Kidney (tissue), 14 donors: ENCODE data around the gene NSD2. TPM values are rescaled to one million over a fixed set of nuclear protein-coding genes. Genes with fewer than 3 reads are reported as not detected.

Experiments used
- DNase-seq, 5 donors: peaks; one replicate each; pipeline ENCODE4 v3.0.0-alpha.2; 2013 to 2020
- FAIRE-seq: peaks from 2 replicates; lab custom pipeline; 2012; peaks lifted over from hg19 to GRCh38; lab: Jason Lieb, UNC
- H3K27ac ChIP-seq, 2 donors: one replicate each; pipeline ENCODE4 v1.7.0; 2013; ENCODE audit warnings: low read depth in 2 of 2, low read length in 2 of 2, inconsistent platforms in 1 of 2
- H3K27me3 ChIP-seq: one replicate; pipeline ENCODE4 v1.7.1; 2013; ENCODE audit warnings: low read length, inconsistent platforms; ENCODE audit not compliant: control insufficient read depth, insufficient read depth
- H3K36me3 ChIP-seq, 3 donors: one replicate each; pipeline versions ENCODE4 v1.7.0 to v1.7.1; 2013; ENCODE audit warnings: low read length in 3 of 3, control low read depth in 1 of 3, inconsistent platforms in 1 of 3; ENCODE audit not compliant: insufficient read depth in 3 of 3, control insufficient read depth in 2 of 3
- H3K4me1 ChIP-seq, 3 donors: one replicate each; pipeline versions ENCODE4 v1.7.0 to v1.7.1; 2013; ENCODE audit warnings: low read length in 3 of 3, inconsistent platforms in 1 of 3, low read depth in 1 of 3; ENCODE audit not compliant: control insufficient read depth in 2 of 3, insufficient read depth in 2 of 3
- H3K4me3 ChIP-seq, 3 donors: one replicate each; pipeline versions ENCODE4 v1.7.0 to v1.8.1; 2013; ENCODE audit warnings: low read length in 3 of 3, control low read depth in 1 of 3, inconsistent platforms in 1 of 3
- H3K9ac ChIP-seq, 3 donors: one replicate each; pipeline versions ENCODE4 v1.7.0 to v1.7.1; 2013; ENCODE audit warnings: low read length in 3 of 3, control low read depth in 1 of 3, inconsistent platforms in 1 of 3
- H3K9me3 ChIP-seq, 3 donors: one replicate each; pipeline versions ENCODE4 v1.7.0 to v1.7.1; 2013; ENCODE audit warnings: low read length in 3 of 3, control low read depth in 1 of 3, inconsistent platforms in 1 of 3; ENCODE audit not compliant: control insufficient read depth in 2 of 3, insufficient read depth in 1 of 3
- intact Hi-C: fragments of 100-400 bp; cut with DNase I; formaldehyde crosslinking; loops from one replicate; pipeline ENCODE4 v1.11.1; 2022
- polyA plus RNA-seq: library from polyadenylated mRNA; stranded (reverse); fragments of 350-450 nt; fragmentation: Illumina TruSeq; extraction: RNeasy Lipid Tissue Mini Kit (QIAGEN cat#74804); gene quantifications from one replicate; pipeline ENCODE4 v1.2.3, GENCODE V29; 2014; ENCODE audit warnings: low read depth, low replicate concordance; ENCODE audit not compliant: insufficient read depth
- total RNA-seq: library from RNA; stranded (reverse); fragmentation: NEBNext Ultra II Directional; extraction: Animal tissue kit (Norgen Biotek cat#: 25700); gene quantifications from one replicate; pipeline ENCODE4 v1.2.1, GENCODE V29; 2021
- TF ChIP-seq, protein P1 (sequence below): IDR thresholded peaks from 3 replicates; pipeline ENCODE4 v1.5.1; 2012; ENCODE audit warnings: mild to moderate bottlenecking, moderate library complexity, borderline replicate concordance; ENCODE audit not compliant: insufficient read depth; ENCODE audit errors: extremely low read depth
- donor health status: control.
- donor health status: control.
- donor health status: control.
- donor health status: control.
- donor health status: control.
- donor health status: DM: yes; HTN: yes; CAD: no.
- donor health status: Normal renal cell carcinoma (clear cell type).

The NSD2 gene
- total and polyA plus RNA-seq, 2 donors from 2014 or later: 5.5 to 51.2 TPM

DNA sequence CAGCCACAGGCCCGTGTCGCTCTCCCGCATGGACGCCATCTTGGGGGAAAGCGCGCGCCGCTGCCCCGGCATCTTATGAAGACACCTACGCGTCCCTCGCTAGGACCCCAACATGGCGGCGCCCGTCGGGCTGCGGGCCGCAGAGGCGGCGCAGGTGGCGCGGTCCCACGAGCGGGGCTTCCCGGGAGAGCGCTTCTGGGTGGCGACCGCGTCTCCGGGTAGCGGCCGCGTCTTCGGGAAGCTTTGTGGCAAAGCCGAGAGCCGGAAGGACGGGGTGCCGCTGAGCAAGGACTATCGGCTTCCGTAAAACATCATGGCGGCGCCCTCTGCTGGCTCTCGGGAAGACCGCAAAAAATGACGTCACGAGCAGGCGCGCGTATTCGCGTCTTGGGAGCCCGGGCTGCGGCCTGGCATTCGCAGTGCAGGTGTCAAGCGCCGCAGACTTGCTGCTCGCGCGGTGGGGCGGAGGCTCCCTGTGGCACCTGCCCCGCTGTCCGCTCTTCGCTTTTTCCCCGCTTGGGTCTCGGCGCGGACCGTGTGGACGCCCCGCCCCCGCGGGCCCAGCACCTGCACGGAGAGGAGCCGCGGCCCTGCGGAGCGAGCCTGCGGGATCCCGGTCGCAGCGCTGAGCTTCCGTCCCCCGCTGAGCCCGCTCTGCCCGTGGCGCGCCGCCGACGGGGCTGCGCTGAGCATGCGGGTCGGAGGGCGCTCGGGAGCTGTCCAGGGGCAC, 137.9 kb downstream of the NSD2 start, which contains the start of gene NELFA:
Gene NELFA (minus strand): TSS at position 54 of the 730 bp plus-strand sequence. CDS start 15 bp downstream, at position 39.
- peak; percentile 97 to 98 (median 98) for DNase-seq
- FAIRE-seq: no peak

DNA sequence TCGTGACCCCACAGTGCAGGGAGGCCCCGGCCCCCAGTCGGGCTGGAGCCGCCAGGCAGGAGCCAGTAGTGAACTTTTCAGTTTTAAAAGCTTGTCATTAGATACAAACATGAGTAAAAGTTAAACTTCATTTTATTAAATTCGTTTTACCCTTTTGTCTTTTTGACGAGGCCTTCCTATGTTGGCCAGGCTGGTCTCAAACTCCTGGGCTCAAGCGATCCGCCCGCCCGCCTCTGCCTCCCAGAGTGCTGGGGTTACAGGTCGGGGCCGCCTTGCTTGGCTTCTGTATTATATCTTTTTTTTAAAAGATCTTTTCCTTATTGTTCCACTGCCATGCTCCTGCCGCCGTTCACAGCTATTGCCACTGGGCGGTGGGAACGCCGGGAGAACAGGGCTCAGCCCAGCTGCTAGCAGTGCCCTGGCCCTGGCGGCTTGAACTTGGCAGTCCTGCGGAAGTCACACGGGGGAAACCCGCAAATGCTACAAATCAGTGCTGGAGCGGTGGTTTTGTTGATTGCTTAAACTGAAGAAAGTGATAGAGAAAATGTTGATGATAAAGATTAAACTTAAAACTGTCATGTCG, 138.5 kb downstream of the NSD2 start:
- H3K27ac ChIP-seq: peak overlapping the region; percentile 99
- H3K4me3 ChIP-seq: peak overlapping the region; percentile 21 to 96 (median 96)
- DNase-seq (peak; percentile 71 to 83 (median 79)), FAIRE-seq (no peak)
- H3K9ac ChIP-seq: peak overlapping the region in 2 of 3 donors; percentile 2 to 93
- no peaks in the 10 kb centered on the region for H3K27me3 ChIP-seq
- TF ChIP-seq, protein P1, sequence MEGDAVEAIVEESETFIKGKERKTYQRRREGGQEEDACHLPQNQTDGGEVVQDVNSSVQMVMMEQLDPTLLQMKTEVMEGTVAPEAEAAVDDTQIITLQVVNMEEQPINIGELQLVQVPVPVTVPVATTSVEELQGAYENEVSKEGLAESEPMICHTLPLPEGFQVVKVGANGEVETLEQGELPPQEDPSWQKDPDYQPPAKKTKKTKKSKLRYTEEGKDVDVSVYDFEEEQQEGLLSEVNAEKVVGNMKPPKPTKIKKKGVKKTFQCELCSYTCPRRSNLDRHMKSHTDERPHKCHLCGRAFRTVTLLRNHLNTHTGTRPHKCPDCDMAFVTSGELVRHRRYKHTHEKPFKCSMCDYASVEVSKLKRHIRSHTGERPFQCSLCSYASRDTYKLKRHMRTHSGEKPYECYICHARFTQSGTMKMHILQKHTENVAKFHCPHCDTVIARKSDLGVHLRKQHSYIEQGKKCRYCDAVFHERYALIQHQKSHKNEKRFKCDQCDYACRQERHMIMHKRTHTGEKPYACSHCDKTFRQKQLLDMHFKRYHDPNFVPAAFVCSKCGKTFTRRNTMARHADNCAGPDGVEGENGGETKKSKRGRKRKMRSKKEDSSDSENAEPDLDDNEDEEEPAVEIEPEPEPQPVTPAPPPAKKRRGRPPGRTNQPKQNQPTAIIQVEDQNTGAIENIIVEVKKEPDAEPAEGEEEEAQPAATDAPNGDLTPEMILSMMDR: peak; percentile 13
- H3K36me3 ChIP-seq: peaks cover 0 to 5% (median 0%) of the 10 kb centered on the region in 3 donors
- no peaks in the 10 kb centered on the region for H3K9me3 ChIP-seq
- peaks cover 0 to 13% (median 0%) of the 10 kb centered on the region in 3 donors for H3K4me1 ChIP-seq
- intact Hi-C loops: no loop called here

More for the DNA sequence above, 137.9 kb downstream of the NSD2 start, which contains the start of gene NELFA:
- H3K9me3 ChIP-seq: no peaks in the 10 kb centered on the region
- H3K27me3 ChIP-seq: no peaks in the 10 kb centered on the region
- H3K9ac ChIP-seq: peak within 1 kb of the TSS; percentile 93 to 94 (median 93)
- TF ChIP-seq, protein P1: peak; percentile 2
- peak within 1 kb of the TSS; percentile 99 for H3K27ac ChIP-seq
- H3K4me3 ChIP-seq: peak within 1 kb of the TSS; percentile 91 to 96 (median 96)
- peaks cover 0 to 5% (median 0%) of the 10 kb centered on the region in 3 donors for H3K36me3 ChIP-seq
- H3K4me1 ChIP-seq: peaks cover 0 to 13% (median 0%) of the 10 kb centered on the region in 3 donors
- intact Hi-C loops: no loop called here

DNA sequence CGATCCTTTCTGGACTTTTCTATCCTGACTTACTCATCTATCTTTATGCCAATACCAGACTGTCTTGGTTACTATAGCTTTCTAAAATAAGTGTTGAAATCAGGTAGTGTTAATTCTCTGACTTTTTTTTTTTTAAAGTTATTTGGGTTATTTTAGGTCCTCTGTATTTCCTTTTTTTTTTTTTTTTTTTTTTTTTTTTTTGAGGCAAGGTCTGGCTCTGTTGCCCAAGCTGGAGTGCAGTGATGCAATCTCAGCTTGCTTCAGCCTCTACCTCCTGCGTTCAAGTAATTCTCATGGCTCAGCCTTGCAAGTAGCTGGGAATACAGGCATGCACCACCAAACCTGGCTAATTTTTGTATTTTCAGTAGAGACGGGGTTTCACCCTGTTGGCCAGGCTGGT, 140.4 kb downstream of the NSD2 start:
- Histone ChIP-seq H3K4me1 (peaks cover 0 to 9% (median 0%) of the 10 kb centered on the region in 3 donors), H3K9ac (no peak overlapping the region), H3K27ac (no peak overlapping the region), H3K4me3 (no peak overlapping the region), H3K27me3 (no peaks in the 10 kb centered on the region), H3K9me3 (no peaks in the 10 kb centered on the region), H3K36me3 (no peaks in the 10 kb centered on the region)
- TF ChIP-seq, protein P1: no peak
- DNase-seq (no peak), FAIRE-seq (no peak)
- intact Hi-C loops: no loop called here
